OCI-LY1 (cell line): Measurements from ENCODE around the gene ADGRV1.

Source experiments
- EZH2 ChIP-seq: fragments of 200-600 bp; sonication (generic), shearing (Covaris generic); IDR thresholded peaks from 2 replicates; pipeline ENCODE4 v1.8.0; 2017; ENCODE audit warnings: borderline replicate concordance, mixed run types, mild to moderate bottlenecking, antibody characterized with exemption, low read length, moderate library complexity, mixed read lengths
- TF ChIP-seq, protein P1 (sequence below): fragments of 200-600 bp; sonication (generic), shearing (Covaris generic); IDR thresholded peaks from 2 replicates; pipeline ENCODE4 v1.5.1; 2017; ENCODE audit warnings: mild to moderate bottlenecking, antibody characterized with exemption, low read length, moderate library complexity, mixed read lengths

- TF ChIP-seq, protein P1, sequence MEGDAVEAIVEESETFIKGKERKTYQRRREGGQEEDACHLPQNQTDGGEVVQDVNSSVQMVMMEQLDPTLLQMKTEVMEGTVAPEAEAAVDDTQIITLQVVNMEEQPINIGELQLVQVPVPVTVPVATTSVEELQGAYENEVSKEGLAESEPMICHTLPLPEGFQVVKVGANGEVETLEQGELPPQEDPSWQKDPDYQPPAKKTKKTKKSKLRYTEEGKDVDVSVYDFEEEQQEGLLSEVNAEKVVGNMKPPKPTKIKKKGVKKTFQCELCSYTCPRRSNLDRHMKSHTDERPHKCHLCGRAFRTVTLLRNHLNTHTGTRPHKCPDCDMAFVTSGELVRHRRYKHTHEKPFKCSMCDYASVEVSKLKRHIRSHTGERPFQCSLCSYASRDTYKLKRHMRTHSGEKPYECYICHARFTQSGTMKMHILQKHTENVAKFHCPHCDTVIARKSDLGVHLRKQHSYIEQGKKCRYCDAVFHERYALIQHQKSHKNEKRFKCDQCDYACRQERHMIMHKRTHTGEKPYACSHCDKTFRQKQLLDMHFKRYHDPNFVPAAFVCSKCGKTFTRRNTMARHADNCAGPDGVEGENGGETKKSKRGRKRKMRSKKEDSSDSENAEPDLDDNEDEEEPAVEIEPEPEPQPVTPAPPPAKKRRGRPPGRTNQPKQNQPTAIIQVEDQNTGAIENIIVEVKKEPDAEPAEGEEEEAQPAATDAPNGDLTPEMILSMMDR, result no peak
- TF ChIP-seq EZH2, result no peak
These were observed 319.5 kb downstream of the ADGRV1 start for GRCh38 chr5:90878081-90878480.
